HCT116 (cell line): ENCODE results near the gene RASL12. TPM values are rescaled to one million over a fixed set of nuclear protein-coding genes. Genes with fewer than 3 reads are reported as not detected.

Experiments used
- ATAC-seq: fragments of 200-7000 bp; cut with Tn5 transposase; 2 replicates; pipeline ENCODE4 v1.9.1; 2020; ENCODE audit warnings: mild to moderate bottlenecking, moderate library complexity
- BruUV-seq: library from RNA; stranded (reverse); fragments of 400-500 nt; replicated peaks from 2 replicates; lab custom pipeline; 2021; lab: Mats Ljungman, UMichigan
- CTCF ChIA-PET: fragments of 300-600 bp; sonication (Branson Sonifier 250); formaldehyde crosslinking; loops from one replicate; lab custom pipeline; 2021; ENCODE audit warnings: antibody characterized with exemption; lab: Charles Lee
- POLR2A ChIA-PET: fragments of 300-600, 350-600 bp; sonication (Branson Sonifier 250); formaldehyde crosslinking; loops from one replicate; lab custom pipeline; 2021; ENCODE audit warnings: antibody characterized with exemption; lab: Charles Lee
- RAD21 ChIA-PET, 2 experiments: fragments of 300-600 bp; sonication (Branson Sonifier 250); formaldehyde crosslinking; loops; one replicate each; lab custom pipeline; 2023; ENCODE audit warnings: low total read pairs in 2 of 2; ENCODE audit not compliant: uncharacterized antibody in 2 of 2, unreplicated experiment in 2 of 2, low non-redundant PET in 1 of 2; lab: Charles Lee
- DNase-seq: peaks from one replicate; pipeline ENCODE4 v3.0.0-alpha.2; 2010; ENCODE audit warnings: low read depth, low spot score
- H2AFZ ChIP-seq: fragments of 200-600 bp; shearing (Covaris generic), sonication (generic); 2 replicates; pipeline ENCODE4 v1.6.1; 2017; ENCODE audit warnings: low read depth, mixed run types, mixed read lengths, antibody characterized with exemption, low read length; ENCODE audit not compliant: poor library complexity, severe bottlenecking
- H3K27ac ChIP-seq: 2 replicates; pipeline ENCODE4 v1.5.1; 2012; ENCODE audit warnings: low read depth, low read length
- H3K27me3 ChIP-seq: fragments of 200-600 bp; sonication (generic); 2 replicates; pipeline ENCODE4 v1.6.1; 2016; ENCODE audit warnings: mixed run types, low read length, mixed read lengths; ENCODE audit not compliant: insufficient read depth
- H3K36me3 ChIP-seq, 2 experiments: fragments of 200-500 bp in 1 of 2; fragments of 200-600 bp in 1 of 2; sonication (Bioruptor generic) in 1 of 2; sonication (generic) in 1 of 2; 2 replicates each; pipeline versions ENCODE4 v1.5.1 to v1.6.1; 2014 to 2016; ENCODE audit warnings: low read length in 2 of 2, inconsistent platforms in 1 of 2, mixed read lengths in 1 of 2, mixed run types in 1 of 2; ENCODE audit not compliant: insufficient read depth in 2 of 2, control insufficient read depth in 1 of 2
- H3K4me1 ChIP-seq, 2 experiments: fragments of 200-600 bp in 1 of 2; sonication (generic) in 1 of 2; 2 replicates each; pipeline versions ENCODE4 v1.5.1 to v1.6.1; 2012 to 2017; ENCODE audit warnings: low read length in 2 of 2, inconsistent platforms in 1 of 2, mild to moderate bottlenecking in 1 of 2, mixed read lengths in 1 of 2, mixed run types in 1 of 2, moderate library complexity in 1 of 2; ENCODE audit not compliant: insufficient read depth in 2 of 2, control insufficient read depth in 1 of 2
- H3K4me2 ChIP-seq: fragments of 200-600 bp; sonication (generic); 2 replicates; pipeline ENCODE4 v1.6.1; 2017; ENCODE audit warnings: mixed run types, low read length, mixed read lengths
- H3K4me3 ChIP-seq, 2 experiments: fragments of 200-600 bp in 1 of 2; sonication (generic) in 1 of 2; replicated peaks in 1 of 2; 2 replicates each; pipeline ENCODE4 v1.5.1; 2011 to 2016; ENCODE audit warnings: low read length in 2 of 2, control low read depth in 1 of 2, low read depth in 1 of 2, mild to moderate bottlenecking in 1 of 2, mixed read lengths in 1 of 2, mixed run types in 1 of 2
- H3K79me2 ChIP-seq: fragments of 200-600 bp; sonication (generic); 2 replicates; pipeline ENCODE4 v1.6.1; 2017; ENCODE audit warnings: mild to moderate bottlenecking, mixed run types, low read length, moderate library complexity, mixed read lengths; ENCODE audit not compliant: insufficient read depth
- H3K9ac ChIP-seq: fragments of 200-600 bp; sonication (generic); 2 replicates; pipeline ENCODE4 v1.6.1; 2016; ENCODE audit warnings: low read length, mixed read lengths
- H3K9me2 ChIP-seq: fragments of 200-600 bp; sonication (generic), shearing (Covaris generic); 2 replicates; pipeline ENCODE4 v1.6.1; 2017; ENCODE audit warnings: mixed run types, mild to moderate bottlenecking, moderate library complexity; ENCODE audit not compliant: insufficient read depth
- H3K9me3 ChIP-seq, 2 experiments: fragments of 200-500 bp in 1 of 2; fragments of 200-600 bp in 1 of 2; sonication (Bioruptor generic) in 1 of 2; sonication (generic) in 1 of 2; 2 replicates each; pipeline ENCODE4 v1.6.1; 2014 to 2017; ENCODE audit warnings: low read length in 2 of 2, mixed read lengths in 2 of 2, inconsistent platforms in 1 of 2, low read depth in 1 of 2, mild to moderate bottlenecking in 1 of 2, mixed run types in 1 of 2, moderate library complexity in 1 of 2; ENCODE audit not compliant: control insufficient read depth in 1 of 2, insufficient read depth in 1 of 2
- H4K20me1 ChIP-seq: fragments of 200-600 bp; sonication (generic), shearing (Covaris generic); 2 replicates; pipeline ENCODE4 v1.6.1; 2017; ENCODE audit warnings: mixed run types, mild to moderate bottlenecking, moderate library complexity; ENCODE audit not compliant: insufficient read depth
- CBX3 ChIP-seq: IDR thresholded peaks from 2 replicates; pipeline ENCODE4 v1.6.1; 2012; ENCODE audit warnings: low read depth
- EZH2 ChIP-seq: fragments of 200-600 bp; sonication (generic); IDR thresholded peaks from 2 replicates; pipeline ENCODE4 v1.6.1; 2017; ENCODE audit warnings: antibody characterized with exemption, mixed run types
- JUND ChIP-seq: IDR thresholded peaks from 2 replicates; pipeline ENCODE4 v1.6.1; 2012
- MAX ChIP-seq: IDR thresholded peaks from 2 replicates; pipeline ENCODE4 v1.6.1; 2012
- POLR2AphosphoS5 ChIP-seq: IDR thresholded peaks from 2 replicates; pipeline ENCODE4 v1.6.1; 2011; ENCODE audit warnings: mild to moderate bottlenecking, low read depth, low read length, moderate library complexity
- REST ChIP-seq: IDR thresholded peaks from 2 replicates; pipeline ENCODE4 v1.6.1; 2012; ENCODE audit warnings: low read depth
- SIN3A ChIP-seq: IDR thresholded peaks from 2 replicates; pipeline ENCODE4 v1.6.1; 2012; ENCODE audit warnings: low read depth
- ZBTB33 ChIP-seq: IDR thresholded peaks from 2 replicates; pipeline ENCODE4 v1.6.1; 2011; ENCODE audit warnings: mild to moderate bottlenecking, low read length, moderate library complexity; ENCODE audit not compliant: insufficient replicate concordance; ENCODE audit errors: extremely low read depth
- ZNF274 ChIP-seq: fragments of 200-500 bp; sonication (Bioruptor generic); IDR thresholded peaks from 2 replicates; pipeline ENCODE4 v1.6.1; 2014; ENCODE audit warnings: mild to moderate bottlenecking, low read depth, low read length, inconsistent platforms
- intact Hi-C: fragments of 100-400 bp; cut with micrococcal nuclease; formaldehyde crosslinking; loops from 2 replicates; pipeline ENCODE4 v1.10.0; 2022
- total RNA-seq: library from RNA; stranded (reverse); gene quantifications from one replicate; pipeline ENCODE4 v1.2.1, GENCODE V29; 2021; ENCODE audit not compliant: unreplicated experiment

The RASL12 gene
- total RNA-seq, 1 experiment from 2014 or later, result 0.25 TPM

GRCh38 chr15:65091946-65092770, 24.4 kb upstream of the RASL12 start:
- no peak for TF ChIP-seq MAX
- ChIA-PET POLR2A (no interaction called here), CTCF (interaction anchor here (0.7 kb wide), 1 partner anchor 9 kb away, joined by 3 read pairs; no protein-coding TSS in a partner anchor), RAD21 (no interaction called here)
- Histone ChIP-seq H3K9me3 (no peaks in the 10 kb centered on the region), H3K27ac (no peak overlapping the region), H3K9me2 (no peaks in the 10 kb centered on the region), H4K20me1 (no peaks in the 10 kb centered on the region), H2AFZ (no peak overlapping the region), H3K4me3 (no peak overlapping the region), H3K79me2 (no peaks in the 10 kb centered on the region), H3K36me3 (no peaks in the 10 kb centered on the region), H3K4me2 (no peak overlapping the region), H3K27me3 (no peaks in the 10 kb centered on the region), H3K9ac (no peak overlapping the region), H3K4me1 (no peaks in the 10 kb centered on the region)
- intact Hi-C loops, result no loop called here
- no peak for DNase-seq
- BruUV-seq, result no TSS peak
- ATAC-seq, result no peak

- Histone ChIP-seq H4K20me1 (no peaks in the 10 kb centered on the region), H3K9me2 (no peaks in the 10 kb centered on the region), H3K79me2 (no peaks in the 10 kb centered on the region), H3K4me2 (no peak overlapping the region), H3K4me3 (no peak overlapping the region), H3K9me3 (no peaks in the 10 kb centered on the region), H2AFZ (no peak overlapping the region), H3K36me3 (no peaks in the 10 kb centered on the region), H3K27ac (no peak overlapping the region), H3K4me1 (no peaks in the 10 kb centered on the region), H3K9ac (no peak overlapping the region), H3K27me3 (no peaks in the 10 kb centered on the region)
- ChIA-PET POLR2A (no interaction called here), CTCF (interaction anchor here (1.4 kb wide), 1 partner anchor 12 kb away, joined by 5 read pairs; no protein-coding TSS in a partner anchor), RAD21 (no interaction called here)
- DNase-seq (no peak), ATAC-seq (no peak)
- no TSS peak for BruUV-seq
- no peak for TF ChIP-seq POLR2AphosphoS5
- no peak for TF ChIP-seq REST
- TF ChIP-seq ZNF274, result no peak
- no peak for TF ChIP-seq EZH2
- no peak for TF ChIP-seq SIN3A
- TF ChIP-seq JUND, result no peak
- no peak for TF ChIP-seq CBX3
- no peak for TF ChIP-seq ZBTB33
- intact Hi-C loops, result no loop called here
Measured at GRCh38 chr15:65089206-65089824, 21.5 kb upstream of the RASL12 start.
